ENCODE data around the gene MUC5B.

GRCh38 chr11:1276041-1276790 is 53.4 kb downstream of the MUC5B start:
- TF ChIP-seq GATA2 (IDR thresholded peaks at IDR 0.05; ENCODE audit: low read depth, low read length) = no peak
- no peak for TF ChIP-seq GATA3 (IDR thresholded peaks at IDR 0.05; ENCODE audit: low read depth, low read length)
